H9 (cell line): ENCODE data around the gene TTC28. TPM values are rescaled to one million over a fixed set of nuclear protein-coding genes. Genes with fewer than 3 reads are reported as not detected.

Experiments used
- DNase-seq: peaks from one replicate; pipeline ENCODE4 v3.0.0-alpha.2; 2017
- H2AFZ ChIP-seq: one replicate; pipeline ENCODE4 v1.6.1; 2013; ENCODE audit warnings: mild to moderate bottlenecking, low read length, control low read depth, moderate library complexity
- H2AK5ac ChIP-seq: 2 replicates; pipeline ENCODE4 v1.6.1; 2013; ENCODE audit warnings: low read length, control low read depth, mixed read lengths; ENCODE audit not compliant: insufficient read length
- H2BK120ac ChIP-seq: one replicate; pipeline ENCODE4 v1.6.1; 2013; ENCODE audit warnings: low read depth, mild to moderate bottlenecking, low read length, control low read depth, inconsistent platforms; ENCODE audit not compliant: poor library complexity, severe bottlenecking
- H2BK12ac ChIP-seq: 2 replicates; pipeline ENCODE4 v1.6.1; 2013; ENCODE audit warnings: low read length, control low read depth, mixed read lengths, low read depth; ENCODE audit not compliant: insufficient read length
- H2BK15ac ChIP-seq: 2 replicates; pipeline ENCODE4 v1.6.1; 2013; ENCODE audit warnings: low read depth, low read length, control low read depth
- H2BK20ac ChIP-seq: one replicate; pipeline ENCODE4 v1.6.1; 2013; ENCODE audit warnings: low read depth, mild to moderate bottlenecking, low read length, control low read depth, inconsistent platforms; ENCODE audit not compliant: poor library complexity, severe bottlenecking
- H2BK5ac ChIP-seq: 2 replicates; pipeline ENCODE4 v1.6.1; 2013; ENCODE audit warnings: low read length, control low read depth, mixed read lengths; ENCODE audit not compliant: insufficient read length
- H3K14ac ChIP-seq: 2 replicates; pipeline ENCODE4 v1.6.1; 2013; ENCODE audit warnings: low read length, control low read depth; ENCODE audit not compliant: insufficient read depth
- H3K18ac ChIP-seq: 2 replicates; pipeline ENCODE4 v1.6.1; 2013; ENCODE audit warnings: low read depth, mild to moderate bottlenecking, mixed read lengths, low read length, control low read depth; ENCODE audit not compliant: insufficient read length
- H3K23ac ChIP-seq: 2 replicates; pipeline ENCODE4 v1.6.1; 2013; ENCODE audit warnings: low read length, control low read depth, mixed read lengths, low read depth; ENCODE audit not compliant: insufficient read length
- H3K23me2 ChIP-seq: 2 replicates; pipeline ENCODE4 v1.6.1; 2013; ENCODE audit warnings: low read depth, mild to moderate bottlenecking, mixed read lengths, low read length, control low read depth; ENCODE audit not compliant: insufficient read length, poor library complexity, severe bottlenecking
- H3K27ac ChIP-seq: 2 replicates; pipeline ENCODE4 v1.5.1; 2013; ENCODE audit warnings: low read length, control low read depth, mixed read lengths, low read depth; ENCODE audit not compliant: insufficient read length
- H3K27me3 ChIP-seq: 2 replicates; pipeline ENCODE4 v1.6.1; 2013; ENCODE audit warnings: low read length, control low read depth, inconsistent platforms; ENCODE audit not compliant: insufficient read depth
- H3K4ac ChIP-seq: 2 replicates; pipeline ENCODE4 v1.6.1; 2013; ENCODE audit warnings: low read depth, mild to moderate bottlenecking, control low read depth, inconsistent platforms, low read length, moderate library complexity
- H3K4me1 ChIP-seq: 2 replicates; pipeline ENCODE4 v1.6.1; 2013; ENCODE audit warnings: low read length, control low read depth, inconsistent platforms; ENCODE audit not compliant: insufficient read depth
- H3K4me2 ChIP-seq: 2 replicates; pipeline ENCODE4 v1.6.1; 2013; ENCODE audit warnings: low read length, control low read depth, mixed read lengths; ENCODE audit not compliant: insufficient read length, insufficient read depth
- H3K56ac ChIP-seq: 2 replicates; pipeline ENCODE4 v1.6.1; 2013; ENCODE audit warnings: low read depth, mild to moderate bottlenecking, mixed read lengths, low read length, control low read depth; ENCODE audit not compliant: insufficient read length
- H3K79me1 ChIP-seq: 2 replicates; pipeline ENCODE4 v1.6.1; 2013; ENCODE audit warnings: low read depth, mild to moderate bottlenecking, moderate library complexity, low read length, control low read depth, inconsistent platforms; ENCODE audit not compliant: insufficient read depth, poor library complexity, severe bottlenecking
- H3K79me2 ChIP-seq: 2 replicates; pipeline ENCODE4 v1.6.1; 2013; ENCODE audit warnings: low read length, control low read depth, inconsistent platforms; ENCODE audit not compliant: insufficient read depth
- H3K9ac ChIP-seq: 2 replicates; pipeline ENCODE4 v1.6.1; 2013; ENCODE audit warnings: low read length, control low read depth, mixed read lengths; ENCODE audit not compliant: insufficient read length; ENCODE audit errors: extremely low read depth
- H3K9me3 ChIP-seq: one replicate; pipeline ENCODE4 v1.6.1; 2013; ENCODE audit warnings: low read depth, low read length, inconsistent platforms; ENCODE audit not compliant: control insufficient read depth
- H3T11ph ChIP-seq: one replicate; pipeline ENCODE4 v1.6.1; 2013; ENCODE audit warnings: mild to moderate bottlenecking, low read length, control low read depth, inconsistent platforms
- H4K20me1 ChIP-seq: one replicate; pipeline ENCODE4 v1.6.1; 2013; ENCODE audit not compliant: control insufficient read depth, insufficient read length, insufficient read depth
- H4K5ac ChIP-seq: 2 replicates; pipeline ENCODE4 v1.6.1; 2013; ENCODE audit warnings: low read depth, mild to moderate bottlenecking, mixed read lengths, low read length, control low read depth; ENCODE audit not compliant: insufficient read length
- H4K8ac ChIP-seq: replicated peaks from 2 replicates; pipeline ENCODE4 v1.6.1; 2013; ENCODE audit warnings: low read length, control low read depth, mixed read lengths, low read depth; ENCODE audit not compliant: insufficient read length
- H4K91ac ChIP-seq: 2 replicates; pipeline ENCODE4 v1.6.1; 2013; ENCODE audit warnings: low read depth, mild to moderate bottlenecking, moderate library complexity, mixed read lengths, low read length, control low read depth; ENCODE audit not compliant: insufficient read length
- H3K27ac Mint-ChIP-seq, 3 experiments: 2 replicates in 2 of 3; 3 replicates in 1 of 3; pipeline ENCODE4 v1.8.0; 2020 to 2021; ENCODE audit warnings: mixed read lengths in 3 of 3, mild to moderate bottlenecking in 1 of 3, moderate library complexity in 1 of 3
- H3K27me3 Mint-ChIP-seq: 2 replicates; pipeline ENCODE4 v1.8.0; 2021; ENCODE audit warnings: low read depth, mild to moderate bottlenecking, moderate library complexity, mixed read lengths
- H3K36me3 Mint-ChIP-seq, 3 experiments: 2 replicates in 2 of 3; 3 replicates in 1 of 3; pipeline ENCODE4 v1.8.0; 2020 to 2021; ENCODE audit warnings: low read depth in 3 of 3, mixed read lengths in 3 of 3; ENCODE audit not compliant: insufficient read depth in 1 of 3
- H3K4me1 Mint-ChIP-seq, 2 experiments: 2 replicates each; pipeline ENCODE4 v1.8.0; 2020; ENCODE audit warnings: mixed read lengths in 2 of 2
- H3K4me3 Mint-ChIP-seq, 2 experiments: 2 replicates in 1 of 2; 3 replicates in 1 of 2; pipeline ENCODE4 v1.8.0; 2020 to 2021; ENCODE audit warnings: mild to moderate bottlenecking in 2 of 2, mixed read lengths in 2 of 2, moderate library complexity in 1 of 2
- H3K9me3 Mint-ChIP-seq, 2 experiments: 2 replicates in 1 of 2; 3 replicates in 1 of 2; pipeline ENCODE4 v1.8.0; 2020; ENCODE audit warnings: mild to moderate bottlenecking in 2 of 2, mixed read lengths in 2 of 2, moderate library complexity in 1 of 2
- WGBS: extraction: QIAGEN DNeasy Blood & Tissue Kit; methylation state at CpG from one replicate; pipeline ENCODE4 v1.1.7; 2013; ENCODE audit warnings: missing lambda C conversion rate, low lambda C conversion rate, mixed read lengths; ENCODE audit not compliant: insufficient read length; ENCODE audit errors: extremely low coverage; 5-methylcytosine and 5-hydroxymethylcytosine counted together
- total RNA-seq: library from RNA; stranded (reverse); gene quantifications from 2 replicates; pipeline ENCODE4 v1.2.1, GENCODE V29; 2021
- TF ChIP-seq, protein P1 (sequence below): fragments of 200-600 bp; sonication (generic); conservative IDR thresholded peaks from 3 replicates; pipeline ENCODE4 v1.8.0; 2021; ENCODE audit warnings: antibody characterized with exemption, mild to moderate bottlenecking

The TTC28 gene
- total RNA-seq, 1 experiment from 2014 or later, result 13.6 TPM

- Histone ChIP-seq H2BK20ac (no peak overlapping the region), H3K9me3 (no peaks in the 10 kb centered on the region), H4K20me1 (no peaks in the 10 kb centered on the region), H2AFZ (no peak overlapping the region), H4K8ac (no peak overlapping the region), H2BK5ac (no peak overlapping the region), H3K9ac (no peak overlapping the region), H3T11ph (no peak overlapping the region), H2BK120ac (no peak overlapping the region), H3K18ac (no peak overlapping the region), H3K79me1 (no peaks in the 10 kb centered on the region), H4K5ac (no peak overlapping the region), H3K4ac (no peak overlapping the region), H3K56ac (no peak overlapping the region), H3K27me3 (no peaks in the 10 kb centered on the region), H2BK15ac (no peak overlapping the region), H3K27ac (no peak overlapping the region), H2BK12ac (no peak overlapping the region), H2AK5ac (no peak overlapping the region), H3K79me2 (no peaks in the 10 kb centered on the region), H3K4me1 (no peaks in the 10 kb centered on the region), H3K4me2 (no peak overlapping the region), H3K14ac (no peak overlapping the region), H3K23ac (no peak overlapping the region), H3K23me2 (no peaks in the 10 kb centered on the region), H4K91ac (no peak overlapping the region)
- Mint-ChIP-seq H3K27me3 (no peaks in the 10 kb centered on the region), H3K27ac (no peak overlapping the region; a peak in 1 of 7 replicates), H3K9me3 (no peaks in the 10 kb centered on the region), H3K4me3 (no peak overlapping the region), H3K4me1 (peaks cover 10 to 13% of the 10 kb centered on the region in 2 experiments), H3K36me3 (no peaks in the 10 kb centered on the region)
- no CpG with 5 or more reads among the region's 1 CpG for WGBS
- DNase-seq, result no peak
- TF ChIP-seq, protein P1, sequence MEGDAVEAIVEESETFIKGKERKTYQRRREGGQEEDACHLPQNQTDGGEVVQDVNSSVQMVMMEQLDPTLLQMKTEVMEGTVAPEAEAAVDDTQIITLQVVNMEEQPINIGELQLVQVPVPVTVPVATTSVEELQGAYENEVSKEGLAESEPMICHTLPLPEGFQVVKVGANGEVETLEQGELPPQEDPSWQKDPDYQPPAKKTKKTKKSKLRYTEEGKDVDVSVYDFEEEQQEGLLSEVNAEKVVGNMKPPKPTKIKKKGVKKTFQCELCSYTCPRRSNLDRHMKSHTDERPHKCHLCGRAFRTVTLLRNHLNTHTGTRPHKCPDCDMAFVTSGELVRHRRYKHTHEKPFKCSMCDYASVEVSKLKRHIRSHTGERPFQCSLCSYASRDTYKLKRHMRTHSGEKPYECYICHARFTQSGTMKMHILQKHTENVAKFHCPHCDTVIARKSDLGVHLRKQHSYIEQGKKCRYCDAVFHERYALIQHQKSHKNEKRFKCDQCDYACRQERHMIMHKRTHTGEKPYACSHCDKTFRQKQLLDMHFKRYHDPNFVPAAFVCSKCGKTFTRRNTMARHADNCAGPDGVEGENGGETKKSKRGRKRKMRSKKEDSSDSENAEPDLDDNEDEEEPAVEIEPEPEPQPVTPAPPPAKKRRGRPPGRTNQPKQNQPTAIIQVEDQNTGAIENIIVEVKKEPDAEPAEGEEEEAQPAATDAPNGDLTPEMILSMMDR, result no peak
These were observed 624.8 kb downstream of the TTC28 start for GRCh38 chr22:28054819-28055208.
